OCI-LY3 (cell line): ENCODE measurements around the gene ALKBH4.

Source experiments
- CTCF ChIP-seq: fragments of 200-600, 300-600 bp; sonication (generic); IDR thresholded peaks from 2 replicates; pipeline ENCODE4 v1.5.1; 2014; ENCODE audit warnings: antibody characterized with exemption, low read length, low read depth
- EZH2phosphoT487 ChIP-seq: fragments of 200-600 bp; shearing (Covaris generic); IDR thresholded peaks from 2 replicates; pipeline ENCODE4 v1.6.1; 2018; ENCODE audit warnings: antibody characterized with exemption, mixed run types, low read depth

- TF ChIP-seq CTCF: peak; percentile 77
- no peak for TF ChIP-seq EZH2phosphoT487
These were observed 52.1 kb downstream of the ALKBH4 start for GRCh38 chr7:102412548-102412947.
